ENCODE measurements around the gene ZNF407. TPM values are rescaled to one million over a fixed set of nuclear protein-coding genes. Genes with fewer than 3 reads are reported as not detected.

Gene ZNF407
- total and polyA plus RNA-seq, 2 experiments from 2014 or later, result 2.1 to 10.4 TPM

DNA sequence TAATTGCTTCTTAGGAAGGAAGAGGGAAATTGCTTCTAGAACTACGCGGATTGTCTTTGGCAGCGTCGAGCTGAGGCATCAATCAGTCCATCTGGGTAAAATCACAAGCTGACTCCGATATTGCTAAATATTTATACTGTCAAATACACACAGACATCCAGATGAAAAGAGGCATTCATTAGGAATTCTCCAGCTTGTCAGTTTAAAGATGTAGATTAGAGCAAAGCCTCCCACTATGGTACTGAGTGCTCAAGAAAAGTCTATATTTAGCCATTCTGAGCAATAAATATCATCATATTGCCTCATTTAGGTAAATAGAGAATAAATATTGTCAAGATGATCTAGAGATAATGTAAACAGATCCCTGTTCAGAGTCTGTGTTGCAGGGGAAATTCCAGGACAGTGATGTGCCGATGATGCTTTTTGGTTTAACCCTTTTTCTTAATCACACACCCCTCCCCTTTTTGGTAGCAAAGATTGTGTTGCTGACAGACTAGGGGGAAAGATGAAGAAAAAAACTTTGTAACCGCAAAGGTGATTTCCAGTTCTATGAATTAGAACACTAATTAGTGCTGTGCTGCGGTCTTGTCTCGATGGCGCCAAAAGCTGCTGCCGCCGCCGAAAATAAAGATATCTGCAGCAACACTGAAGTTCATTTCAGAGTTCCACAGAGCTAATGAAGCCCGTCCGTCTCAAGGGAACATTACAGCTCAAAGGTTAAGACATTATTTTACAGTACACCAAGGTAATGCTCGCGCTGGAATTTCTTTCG is 439.4 kb downstream of the ZNF407 start:
- H3K4me1 ChIP-seq (ENCODE audit: insufficient read depth), result peaks cover 9% of the 10 kb centered on the region; the same call in 1 of the 2 replicates
- no peak overlapping the region for H3K27ac ChIP-seq (ENCODE audit: low read depth)
- Mint-ChIP-seq H3K36me3 (ENCODE audit: low read depth) (no peaks in the 10 kb centered on the region), H3K4me3 (no peak overlapping the region), H3K27ac (no peak overlapping the region; the same call in 1 of the 2 replicates), H3K4me1 (peaks cover 8% of the 10 kb centered on the region), H3K9me3 (no peaks in the 10 kb centered on the region), H3K27me3 (ENCODE audit: insufficient read depth, low read depth, poor library complexity) (peaks cover 3% of the 10 kb centered on the region)
- TF ChIP-seq NANOG (IDR thresholded peaks at IDR 0.05; ENCODE audit: borderline replicate concordance) (no peak), EZH2phosphoT487 (IDR thresholded peaks at IDR 0.05; ENCODE audit: unreplicated experiment) (no peak), ZNF114 (CRISPR knock-in tag; IDR thresholded peaks at IDR 0.05) (no peak), POLR2AphosphoS5 (IDR thresholded peaks at IDR 0.05; ENCODE audit: low read depth) (no peak), ZNF331 (CRISPR knock-in tag; IDR thresholded peaks at IDR 0.05; ENCODE audit: low read depth) (no peak), JUNB (IDR thresholded peaks at IDR 0.05; ENCODE audit: unreplicated experiment) (no peak), CREB1 (CRISPR knock-in tag; IDR thresholded peaks at IDR 0.05; ENCODE audit: low read depth) (no peak), STAT1 (IDR thresholded peaks at IDR 0.05; ENCODE audit: unreplicated experiment) (no peak), EZH2 (IDR thresholded peaks at IDR 0.05; ENCODE audit: low read depth, unreplicated experiment) (no peak)
- TF ChIP-seq, protein P1, sequence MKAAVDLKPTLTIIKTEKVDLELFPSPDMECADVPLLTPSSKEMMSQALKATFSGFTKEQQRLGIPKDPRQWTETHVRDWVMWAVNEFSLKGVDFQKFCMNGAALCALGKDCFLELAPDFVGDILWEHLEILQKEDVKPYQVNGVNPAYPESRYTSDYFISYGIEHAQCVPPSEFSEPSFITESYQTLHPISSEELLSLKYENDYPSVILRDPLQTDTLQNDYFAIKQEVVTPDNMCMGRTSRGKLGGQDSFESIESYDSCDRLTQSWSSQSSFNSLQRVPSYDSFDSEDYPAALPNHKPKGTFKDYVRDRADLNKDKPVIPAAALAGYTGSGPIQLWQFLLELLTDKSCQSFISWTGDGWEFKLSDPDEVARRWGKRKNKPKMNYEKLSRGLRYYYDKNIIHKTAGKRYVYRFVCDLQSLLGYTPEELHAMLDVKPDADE (IDR thresholded peaks at IDR 0.05), result no peak
- TF ChIP-seq, protein P2, sequence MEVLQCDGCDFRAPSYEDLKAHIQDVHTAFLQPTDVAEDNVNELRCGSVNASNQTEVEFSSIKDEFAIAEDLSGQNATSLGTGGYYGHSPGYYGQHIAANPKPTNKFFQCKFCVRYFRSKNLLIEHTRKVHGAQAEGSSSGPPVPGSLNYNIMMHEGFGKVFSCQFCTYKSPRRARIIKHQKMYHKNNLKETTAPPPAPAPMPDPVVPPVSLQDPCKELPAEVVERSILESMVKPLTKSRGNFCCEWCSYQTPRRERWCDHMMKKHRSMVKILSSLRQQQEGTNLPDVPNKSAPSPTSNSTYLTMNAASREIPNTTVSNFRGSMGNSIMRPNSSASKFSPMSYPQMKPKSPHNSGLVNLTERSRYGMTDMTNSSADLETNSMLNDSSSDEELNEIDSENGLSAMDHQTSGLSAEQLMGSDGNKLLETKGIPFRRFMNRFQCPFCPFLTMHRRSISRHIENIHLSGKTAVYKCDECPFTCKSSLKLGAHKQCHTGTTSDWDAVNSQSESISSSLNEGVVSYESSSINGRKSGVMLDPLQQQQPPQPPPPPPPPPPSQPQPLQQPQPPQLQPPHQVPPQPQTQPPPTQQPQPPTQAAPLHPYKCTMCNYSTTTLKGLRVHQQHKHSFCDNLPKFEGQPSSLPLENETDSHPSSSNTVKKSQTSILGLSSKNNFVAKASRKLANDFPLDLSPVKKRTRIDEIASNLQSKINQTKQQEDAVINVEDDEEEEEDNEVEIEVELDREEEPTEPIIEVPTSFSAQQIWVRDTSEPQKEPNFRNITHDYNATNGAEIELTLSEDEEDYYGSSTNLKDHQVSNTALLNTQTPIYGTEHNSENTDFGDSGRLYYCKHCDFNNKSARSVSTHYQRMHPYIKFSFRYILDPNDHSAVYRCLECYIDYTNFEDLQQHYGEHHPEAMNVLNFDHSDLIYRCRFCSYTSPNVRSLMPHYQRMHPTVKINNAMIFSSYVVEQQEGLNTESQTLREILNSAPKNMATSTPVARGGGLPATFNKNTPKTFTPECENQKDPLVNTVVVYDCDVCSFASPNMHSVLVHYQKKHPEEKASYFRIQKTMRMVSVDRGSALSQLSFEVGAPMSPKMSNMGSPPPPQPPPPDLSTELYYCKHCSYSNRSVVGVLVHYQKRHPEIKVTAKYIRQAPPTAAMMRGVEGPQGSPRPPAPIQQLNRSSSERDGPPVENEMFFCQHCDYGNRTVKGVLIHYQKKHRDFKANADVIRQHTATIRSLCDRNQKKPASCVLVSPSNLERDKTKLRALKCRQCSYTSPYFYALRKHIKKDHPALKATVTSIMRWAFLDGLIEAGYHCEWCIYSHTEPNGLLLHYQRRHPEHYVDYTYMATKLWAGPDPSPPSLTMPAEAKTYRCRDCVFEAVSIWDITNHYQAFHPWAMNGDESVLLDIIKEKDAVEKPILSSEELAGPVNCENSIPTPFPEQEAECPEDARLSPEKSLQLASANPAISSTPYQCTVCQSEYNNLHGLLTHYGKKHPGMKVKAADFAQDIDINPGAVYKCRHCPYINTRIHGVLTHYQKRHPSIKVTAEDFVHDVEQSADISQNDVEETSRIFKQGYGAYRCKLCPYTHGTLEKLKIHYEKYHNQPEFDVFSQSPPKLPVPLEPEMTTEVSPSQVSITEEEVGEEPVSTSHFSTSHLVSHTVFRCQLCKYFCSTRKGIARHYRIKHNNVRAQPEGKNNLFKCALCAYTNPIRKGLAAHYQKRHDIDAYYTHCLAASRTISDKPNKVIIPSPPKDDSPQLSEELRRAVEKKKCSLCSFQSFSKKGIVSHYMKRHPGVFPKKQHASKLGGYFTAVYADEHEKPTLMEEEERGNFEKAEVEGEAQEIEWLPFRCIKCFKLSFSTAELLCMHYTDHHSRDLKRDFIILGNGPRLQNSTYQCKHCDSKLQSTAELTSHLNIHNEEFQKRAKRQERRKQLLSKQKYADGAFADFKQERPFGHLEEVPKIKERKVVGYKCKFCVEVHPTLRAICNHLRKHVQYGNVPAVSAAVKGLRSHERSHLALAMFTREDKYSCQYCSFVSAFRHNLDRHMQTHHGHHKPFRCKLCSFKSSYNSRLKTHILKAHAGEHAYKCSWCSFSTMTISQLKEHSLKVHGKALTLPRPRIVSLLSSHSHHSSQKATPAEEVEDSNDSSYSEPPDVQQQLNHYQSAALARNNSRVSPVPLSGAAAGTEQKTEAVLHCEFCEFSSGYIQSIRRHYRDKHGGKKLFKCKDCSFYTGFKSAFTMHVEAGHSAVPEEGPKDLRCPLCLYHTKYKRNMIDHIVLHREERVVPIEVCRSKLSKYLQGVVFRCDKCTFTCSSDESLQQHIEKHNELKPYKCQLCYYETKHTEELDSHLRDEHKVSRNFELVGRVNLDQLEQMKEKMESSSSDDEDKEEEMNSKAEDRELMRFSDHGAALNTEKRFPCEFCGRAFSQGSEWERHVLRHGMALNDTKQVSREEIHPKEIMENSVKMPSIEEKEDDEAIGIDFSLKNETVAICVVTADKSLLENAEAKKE (CRISPR knock-in tag; IDR thresholded peaks at IDR 0.05), result no peak
- TF ChIP-seq, protein P3, sequence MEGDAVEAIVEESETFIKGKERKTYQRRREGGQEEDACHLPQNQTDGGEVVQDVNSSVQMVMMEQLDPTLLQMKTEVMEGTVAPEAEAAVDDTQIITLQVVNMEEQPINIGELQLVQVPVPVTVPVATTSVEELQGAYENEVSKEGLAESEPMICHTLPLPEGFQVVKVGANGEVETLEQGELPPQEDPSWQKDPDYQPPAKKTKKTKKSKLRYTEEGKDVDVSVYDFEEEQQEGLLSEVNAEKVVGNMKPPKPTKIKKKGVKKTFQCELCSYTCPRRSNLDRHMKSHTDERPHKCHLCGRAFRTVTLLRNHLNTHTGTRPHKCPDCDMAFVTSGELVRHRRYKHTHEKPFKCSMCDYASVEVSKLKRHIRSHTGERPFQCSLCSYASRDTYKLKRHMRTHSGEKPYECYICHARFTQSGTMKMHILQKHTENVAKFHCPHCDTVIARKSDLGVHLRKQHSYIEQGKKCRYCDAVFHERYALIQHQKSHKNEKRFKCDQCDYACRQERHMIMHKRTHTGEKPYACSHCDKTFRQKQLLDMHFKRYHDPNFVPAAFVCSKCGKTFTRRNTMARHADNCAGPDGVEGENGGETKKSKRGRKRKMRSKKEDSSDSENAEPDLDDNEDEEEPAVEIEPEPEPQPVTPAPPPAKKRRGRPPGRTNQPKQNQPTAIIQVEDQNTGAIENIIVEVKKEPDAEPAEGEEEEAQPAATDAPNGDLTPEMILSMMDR (conservative IDR thresholded peaks at IDR 0.05; ENCODE audit: low read depth in 2 of 2), result no peak
- TF ChIP-seq, protein P4, sequence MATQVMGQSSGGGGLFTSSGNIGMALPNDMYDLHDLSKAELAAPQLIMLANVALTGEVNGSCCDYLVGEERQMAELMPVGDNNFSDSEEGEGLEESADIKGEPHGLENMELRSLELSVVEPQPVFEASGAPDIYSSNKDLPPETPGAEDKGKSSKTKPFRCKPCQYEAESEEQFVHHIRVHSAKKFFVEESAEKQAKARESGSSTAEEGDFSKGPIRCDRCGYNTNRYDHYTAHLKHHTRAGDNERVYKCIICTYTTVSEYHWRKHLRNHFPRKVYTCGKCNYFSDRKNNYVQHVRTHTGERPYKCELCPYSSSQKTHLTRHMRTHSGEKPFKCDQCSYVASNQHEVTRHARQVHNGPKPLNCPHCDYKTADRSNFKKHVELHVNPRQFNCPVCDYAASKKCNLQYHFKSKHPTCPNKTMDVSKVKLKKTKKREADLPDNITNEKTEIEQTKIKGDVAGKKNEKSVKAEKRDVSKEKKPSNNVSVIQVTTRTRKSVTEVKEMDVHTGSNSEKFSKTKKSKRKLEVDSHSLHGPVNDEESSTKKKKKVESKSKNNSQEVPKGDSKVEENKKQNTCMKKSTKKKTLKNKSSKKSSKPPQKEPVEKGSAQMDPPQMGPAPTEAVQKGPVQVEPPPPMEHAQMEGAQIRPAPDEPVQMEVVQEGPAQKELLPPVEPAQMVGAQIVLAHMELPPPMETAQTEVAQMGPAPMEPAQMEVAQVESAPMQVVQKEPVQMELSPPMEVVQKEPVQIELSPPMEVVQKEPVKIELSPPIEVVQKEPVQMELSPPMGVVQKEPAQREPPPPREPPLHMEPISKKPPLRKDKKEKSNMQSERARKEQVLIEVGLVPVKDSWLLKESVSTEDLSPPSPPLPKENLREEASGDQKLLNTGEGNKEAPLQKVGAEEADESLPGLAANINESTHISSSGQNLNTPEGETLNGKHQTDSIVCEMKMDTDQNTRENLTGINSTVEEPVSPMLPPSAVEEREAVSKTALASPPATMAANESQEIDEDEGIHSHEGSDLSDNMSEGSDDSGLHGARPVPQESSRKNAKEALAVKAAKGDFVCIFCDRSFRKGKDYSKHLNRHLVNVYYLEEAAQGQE (IDR thresholded peaks at IDR 0.05; ENCODE audit: unreplicated experiment), result no peak
- no peak overlapping the region for H2AFZ ChIP-seq
- no peaks in the 10 kb centered on the region for H3K36me3 ChIP-seq (ENCODE audit: insufficient read depth)
- no peaks in the 10 kb centered on the region for H3K79me2 ChIP-seq (replicated peaks; ENCODE audit: insufficient read depth)
- H3F3A ChIP-seq (replicated peaks; ENCODE audit: low read depth), result no peaks in the 10 kb centered on the region
- H4K20me1 ChIP-seq (replicated peaks; ENCODE audit: insufficient read depth), result no peaks in the 10 kb centered on the region
- H3K4me3 ChIP-seq, result no peak overlapping the region
- H3K4me2 ChIP-seq, result no peak overlapping the region
- H3K9me2 ChIP-seq (ENCODE audit: insufficient read depth), result no peaks in the 10 kb centered on the region
- DNase-seq (ENCODE audit: low spot score) (no peak), ATAC-seq (no peak)
- H3K27me3 ChIP-seq (ENCODE audit: insufficient read depth), result no peaks in the 10 kb centered on the region
